ENCODE data around the gene GSTO1. TPM values are rescaled to one million over a fixed set of nuclear protein-coding genes. Genes with fewer than 3 reads are reported as not detected.
A peak's percentile ranks its signal among the peaks of the same experiment; 100 is the strongest.

GSTO1 gene
- total and polyA plus RNA-seq, 2 of the 13 experiments (the other 11 are each of a cell fraction or from before 2014, with no cell fraction given), result 228 to 300 TPM

DNA sequence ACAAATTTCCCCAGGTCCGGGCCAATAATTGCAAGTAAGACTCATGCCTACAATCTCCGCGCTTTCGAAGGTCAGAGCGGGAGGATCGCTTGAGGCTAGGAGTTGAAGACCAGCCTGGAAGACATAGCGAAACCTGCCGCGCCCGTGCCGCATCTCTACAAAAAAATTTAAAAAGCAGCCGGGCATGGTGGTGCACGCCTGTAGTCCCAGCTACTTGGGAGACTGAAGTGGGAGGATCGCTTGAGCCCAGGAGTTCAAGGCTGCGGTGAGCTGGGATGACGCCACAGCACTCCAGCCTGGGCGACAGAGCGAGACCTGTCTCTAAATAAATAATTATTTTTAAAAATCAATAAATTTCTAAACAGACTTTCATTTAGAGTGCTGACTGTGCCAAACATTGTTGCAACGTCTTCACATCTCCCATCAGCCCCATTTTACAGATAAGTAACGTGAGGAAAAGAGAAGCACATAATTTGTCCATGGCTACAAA lies 22.0 kb upstream of the GSTO1 start (continued):
- TF ChIP-seq BCL6 (CRISPR knock-in tag; IDR thresholded peaks at IDR 0.05) (peak; percentile 15; the same call in 1 of the 2 replicates), MAFF (IDR thresholded peaks at IDR 0.05; ENCODE audit: low read depth, low read length) (peak; percentile 59), ZNF547 (CRISPR knock-in tag; IDR thresholded peaks at IDR 0.05) (no peak), GATAD2A (CRISPR knock-in tag; IDR thresholded peaks at IDR 0.05) (peak; percentile 12; the same call in 1 of the 2 replicates), TCF7 (IDR thresholded peaks at IDR 0.05; ENCODE audit: low read depth) (no peak), ZNF460 (CRISPR knock-in tag; IDR thresholded peaks at IDR 0.05; ENCODE audit: borderline replicate concordance) (peak; percentile 97), ZNF670 (CRISPR knock-in tag; IDR thresholded peaks at IDR 0.05; ENCODE audit: borderline replicate concordance) (no peak), ZNF746 (CRISPR knock-in tag; IDR thresholded peaks at IDR 0.05) (0 out of 2 replicates have a peak, but pooled peaks have one; percentile 5), TEAD3 (CRISPR knock-in tag; optimal IDR thresholded peaks at IDR 0.05; ENCODE audit: borderline replicate concordance) (no peak), KLF9 (CRISPR knock-in tag; IDR thresholded peaks at IDR 0.05; ENCODE audit: low read depth) (no peak), SMYD3 (CRISPR knock-in tag; IDR thresholded peaks at IDR 0.05) (0 out of 2 replicates have a peak, but pooled peaks have one; percentile 11), IRX3 (CRISPR knock-in tag; IDR thresholded peaks at IDR 0.05; ENCODE audit: borderline replicate concordance, low read depth) (peak; percentile 3; the same call in 1 of the 2 replicates), MAFK (conservative IDR thresholded peaks at IDR 0.05 in 1 of 2, IDR thresholded peaks at IDR 0.05 in 1 of 2; ENCODE audit: low read length in 2 of 2) (peak; percentile 62 to 69), CREM (IDR thresholded peaks at IDR 0.05) (0 out of 2 replicates have a peak, but pooled peaks have one; percentile 15), CREM (CRISPR knock-in tag; IDR thresholded peaks at IDR 0.05) (no peak), ZMYM3 (CRISPR knock-in tag; IDR thresholded peaks at IDR 0.05) (peak; percentile 47; the same call in 1 of the 2 replicates), ZNF558 (CRISPR knock-in tag; IDR thresholded peaks at IDR 0.05; ENCODE audit: borderline replicate concordance) (peak; percentile 7; the same call in 1 of the 2 replicates), ZFP37 (CRISPR knock-in tag; IDR thresholded peaks at IDR 0.05; ENCODE audit: borderline replicate concordance) (no peak), ZNF12 (CRISPR knock-in tag; IDR thresholded peaks at IDR 0.05) (no peak)
- TF ChIP-seq, protein P1, sequence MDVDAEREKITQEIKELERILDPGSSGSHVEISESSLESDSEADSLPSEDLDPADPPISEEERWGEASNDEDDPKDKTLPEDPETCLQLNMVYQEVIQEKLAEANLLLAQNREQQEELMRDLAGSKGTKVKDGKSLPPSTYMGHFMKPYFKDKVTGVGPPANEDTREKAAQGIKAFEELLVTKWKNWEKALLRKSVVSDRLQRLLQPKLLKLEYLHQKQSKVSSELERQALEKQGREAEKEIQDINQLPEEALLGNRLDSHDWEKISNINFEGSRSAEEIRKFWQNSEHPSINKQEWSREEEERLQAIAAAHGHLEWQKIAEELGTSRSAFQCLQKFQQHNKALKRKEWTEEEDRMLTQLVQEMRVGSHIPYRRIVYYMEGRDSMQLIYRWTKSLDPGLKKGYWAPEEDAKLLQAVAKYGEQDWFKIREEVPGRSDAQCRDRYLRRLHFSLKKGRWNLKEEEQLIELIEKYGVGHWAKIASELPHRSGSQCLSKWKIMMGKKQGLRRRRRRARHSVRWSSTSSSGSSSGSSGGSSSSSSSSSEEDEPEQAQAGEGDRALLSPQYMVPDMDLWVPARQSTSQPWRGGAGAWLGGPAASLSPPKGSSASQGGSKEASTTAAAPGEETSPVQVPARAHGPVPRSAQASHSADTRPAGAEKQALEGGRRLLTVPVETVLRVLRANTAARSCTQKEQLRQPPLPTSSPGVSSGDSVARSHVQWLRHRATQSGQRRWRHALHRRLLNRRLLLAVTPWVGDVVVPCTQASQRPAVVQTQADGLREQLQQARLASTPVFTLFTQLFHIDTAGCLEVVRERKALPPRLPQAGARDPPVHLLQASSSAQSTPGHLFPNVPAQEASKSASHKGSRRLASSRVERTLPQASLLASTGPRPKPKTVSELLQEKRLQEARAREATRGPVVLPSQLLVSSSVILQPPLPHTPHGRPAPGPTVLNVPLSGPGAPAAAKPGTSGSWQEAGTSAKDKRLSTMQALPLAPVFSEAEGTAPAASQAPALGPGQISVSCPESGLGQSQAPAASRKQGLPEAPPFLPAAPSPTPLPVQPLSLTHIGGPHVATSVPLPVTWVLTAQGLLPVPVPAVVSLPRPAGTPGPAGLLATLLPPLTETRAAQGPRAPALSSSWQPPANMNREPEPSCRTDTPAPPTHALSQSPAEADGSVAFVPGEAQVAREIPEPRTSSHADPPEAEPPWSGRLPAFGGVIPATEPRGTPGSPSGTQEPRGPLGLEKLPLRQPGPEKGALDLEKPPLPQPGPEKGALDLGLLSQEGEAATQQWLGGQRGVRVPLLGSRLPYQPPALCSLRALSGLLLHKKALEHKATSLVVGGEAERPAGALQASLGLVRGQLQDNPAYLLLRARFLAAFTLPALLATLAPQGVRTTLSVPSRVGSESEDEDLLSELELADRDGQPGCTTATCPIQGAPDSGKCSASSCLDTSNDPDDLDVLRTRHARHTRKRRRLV (CRISPR knock-in tag; IDR thresholded peaks at IDR 0.05), result peak; percentile 66; the same call in 1 of the 2 replicates
- TF ChIP-seq, protein P2, sequence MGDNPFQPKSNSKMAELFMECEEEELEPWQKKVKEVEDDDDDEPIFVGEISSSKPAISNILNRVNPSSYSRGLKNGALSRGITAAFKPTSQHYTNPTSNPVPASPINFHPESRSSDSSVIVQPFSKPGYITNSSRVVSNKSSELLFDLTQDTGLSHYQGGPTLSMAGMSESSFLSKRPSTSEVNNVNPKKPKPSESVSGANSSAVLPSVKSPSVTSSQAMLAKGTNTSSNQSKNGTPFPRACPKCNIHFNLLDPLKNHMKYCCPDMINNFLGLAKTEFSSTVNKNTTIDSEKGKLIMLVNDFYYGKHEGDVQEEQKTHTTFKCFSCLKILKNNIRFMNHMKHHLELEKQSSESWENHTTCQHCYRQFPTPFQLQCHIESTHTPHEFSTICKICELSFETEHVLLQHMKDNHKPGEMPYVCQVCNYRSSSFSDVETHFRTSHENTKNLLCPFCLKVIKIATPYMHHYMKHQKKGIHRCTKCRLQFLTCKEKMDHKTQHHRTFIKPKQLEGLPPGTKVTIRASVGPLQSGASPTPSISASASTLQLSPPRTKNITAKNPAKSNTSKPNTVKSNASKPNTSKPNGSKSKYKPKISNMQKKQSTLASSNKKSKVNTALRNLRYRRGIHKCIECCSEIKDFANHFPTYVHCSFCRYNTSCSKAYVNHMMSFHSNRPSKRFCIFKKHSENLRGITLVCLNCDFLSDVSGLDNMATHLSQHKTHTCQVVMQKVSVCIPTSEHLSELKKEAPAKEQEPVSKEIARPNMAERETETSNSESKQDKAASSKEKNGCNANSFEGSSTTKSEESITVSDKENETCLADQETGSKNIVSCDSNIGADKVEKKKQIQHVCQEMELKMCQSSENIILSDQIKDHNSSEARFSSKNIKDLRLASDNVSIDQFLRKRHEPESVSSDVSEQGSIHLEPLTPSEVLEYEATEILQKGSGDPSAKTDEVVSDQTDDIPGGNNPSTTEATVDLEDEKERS (CRISPR knock-in tag; IDR thresholded peaks at IDR 0.05), result peak; percentile 62; the same call in 1 of the 2 replicates
- TF ChIP-seq, protein P3, sequence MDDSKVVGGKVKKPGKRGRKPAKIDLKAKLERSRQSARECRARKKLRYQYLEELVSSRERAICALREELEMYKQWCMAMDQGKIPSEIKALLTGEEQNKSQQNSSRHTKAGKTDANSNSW (CRISPR knock-in tag; IDR thresholded peaks at IDR 0.05; ENCODE audit: borderline replicate concordance), result no peak

Data from HepG2 (cell line).